ENCODE data around the gene GIT1.
A peak's percentile ranks its signal among the peaks of the same experiment; 100 is the strongest.

Gene GIT1

DNA sequence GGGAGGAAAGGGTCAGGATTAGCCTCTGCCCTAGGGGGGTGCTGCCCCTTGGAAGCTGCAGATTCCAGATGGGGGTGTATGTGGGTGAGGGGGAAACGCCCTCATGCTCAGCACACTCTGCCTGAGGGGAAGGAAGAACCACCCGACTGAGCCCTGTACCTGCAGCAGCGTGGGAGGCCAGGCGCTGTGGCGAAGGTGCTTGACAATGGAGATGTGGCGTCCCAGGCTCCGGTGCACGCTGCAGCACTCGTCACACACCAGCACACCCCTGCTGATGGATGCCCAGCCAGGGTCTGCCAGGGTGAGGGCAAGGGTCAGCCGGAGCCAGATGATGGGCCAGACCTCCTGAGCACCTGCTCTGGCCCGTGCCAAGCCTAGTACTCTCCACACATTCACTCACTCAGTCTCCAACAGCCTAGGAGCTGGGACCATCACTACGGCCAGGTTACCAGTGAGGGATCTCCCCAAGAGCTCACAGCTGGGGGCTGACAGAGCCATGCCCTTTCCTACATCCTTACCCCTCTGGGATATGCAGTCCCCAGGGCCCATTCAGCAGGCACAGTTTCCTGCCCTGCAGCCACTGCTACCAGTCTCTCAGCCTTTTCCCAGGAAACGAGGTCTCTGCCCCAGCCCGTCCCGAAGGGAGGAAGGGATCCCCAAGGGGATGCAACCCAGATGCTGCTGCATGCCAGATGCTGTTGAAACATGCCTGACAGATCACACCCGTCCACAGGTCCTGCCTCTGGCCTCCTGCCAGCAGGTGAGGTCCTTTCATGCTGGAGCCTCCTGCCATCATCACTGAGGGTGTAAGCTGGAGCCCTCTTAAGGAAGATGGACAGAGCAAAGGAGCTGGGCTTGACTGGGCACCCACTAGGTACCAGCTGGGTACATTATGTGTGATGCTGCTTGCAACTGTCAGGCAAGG, 5.9 kb downstream of the GIT1 start:
- DNase-seq (ENCODE audit: low read depth), result no peak
- TF ChIP-seq, protein P1, sequence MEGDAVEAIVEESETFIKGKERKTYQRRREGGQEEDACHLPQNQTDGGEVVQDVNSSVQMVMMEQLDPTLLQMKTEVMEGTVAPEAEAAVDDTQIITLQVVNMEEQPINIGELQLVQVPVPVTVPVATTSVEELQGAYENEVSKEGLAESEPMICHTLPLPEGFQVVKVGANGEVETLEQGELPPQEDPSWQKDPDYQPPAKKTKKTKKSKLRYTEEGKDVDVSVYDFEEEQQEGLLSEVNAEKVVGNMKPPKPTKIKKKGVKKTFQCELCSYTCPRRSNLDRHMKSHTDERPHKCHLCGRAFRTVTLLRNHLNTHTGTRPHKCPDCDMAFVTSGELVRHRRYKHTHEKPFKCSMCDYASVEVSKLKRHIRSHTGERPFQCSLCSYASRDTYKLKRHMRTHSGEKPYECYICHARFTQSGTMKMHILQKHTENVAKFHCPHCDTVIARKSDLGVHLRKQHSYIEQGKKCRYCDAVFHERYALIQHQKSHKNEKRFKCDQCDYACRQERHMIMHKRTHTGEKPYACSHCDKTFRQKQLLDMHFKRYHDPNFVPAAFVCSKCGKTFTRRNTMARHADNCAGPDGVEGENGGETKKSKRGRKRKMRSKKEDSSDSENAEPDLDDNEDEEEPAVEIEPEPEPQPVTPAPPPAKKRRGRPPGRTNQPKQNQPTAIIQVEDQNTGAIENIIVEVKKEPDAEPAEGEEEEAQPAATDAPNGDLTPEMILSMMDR (IDR thresholded peaks at IDR 0.05; ENCODE audit: control insufficient read depth, extremely low read depth, insufficient read depth), result no peak
- no peak overlapping the region for H3K4me3 ChIP-seq (ENCODE audit: low read depth, low read length)

- TF ChIP-seq, protein P1 (IDR thresholded peaks at IDR 0.05; ENCODE audit: control insufficient read depth, extremely low read depth, insufficient read depth), result no peak
- no peak overlapping the region for H3K4me3 ChIP-seq (ENCODE audit: low read depth, low read length)
- DNase-seq (ENCODE audit: low read depth), result no peak
Observed at GRCh38 chr17:29582772-29583171, 6.7 kb downstream of the GIT1 start.

GRCh38 chr17:29582254-29582765, 7.1 kb downstream of the GIT1 start:
- TF ChIP-seq, protein P1 (IDR thresholded peaks at IDR 0.05; ENCODE audit: control insufficient read depth, extremely low read depth, insufficient read depth), result no peak
- no peak for DNase-seq (ENCODE audit: low read depth)
- no peak overlapping the region for H3K4me3 ChIP-seq (ENCODE audit: low read depth, low read length)

- DNase-seq (ENCODE audit: low read depth), result no peak
- H3K4me3 ChIP-seq (ENCODE audit: low read depth, low read length), result no peak overlapping the region
- TF ChIP-seq, protein P1 (IDR thresholded peaks at IDR 0.05; ENCODE audit: control insufficient read depth, extremely low read depth, insufficient read depth), result no peak
Observed at GRCh38 chr17:29581583-29582253, 7.7 kb downstream of the GIT1 start.

- TF ChIP-seq, protein P1 (IDR thresholded peaks at IDR 0.05; ENCODE audit: control insufficient read depth, extremely low read depth, insufficient read depth), result peak; percentile 98
- no peak overlapping the region for H3K4me3 ChIP-seq (ENCODE audit: low read depth, low read length)
Observed at GRCh38 chr17:29579866-29580771, 9.3 kb downstream of the GIT1 start.

More at GRCh38 chr17:29579866-29580771, 9.3 kb downstream of the GIT1 start:
- peak; percentile 54 for DNase-seq (ENCODE audit: low read depth)
